Muscle of leg (tissue), 11 donors: ENCODE measurements around the gene UBE2Q2. TPM values are rescaled to one million over a fixed set of nuclear protein-coding genes. Genes with fewer than 3 reads are reported as not detected.
A peak's percentile ranks its signal among the peaks of the same experiment; 100 is the strongest.

ENCODE experiments used
- DNase-seq: peaks from one replicate; pipeline ENCODE4 v3.0.0; 2013
- H3K27ac ChIP-seq: one replicate; pipeline ENCODE4 v1.5.1; 2013; ENCODE audit warnings: mild to moderate bottlenecking, low read length, control low read depth
- H3K27me3 ChIP-seq: one replicate; pipeline ENCODE4 v1.6.1; 2013; ENCODE audit warnings: low read length; ENCODE audit not compliant: control insufficient read depth, insufficient read depth
- H3K36me3 ChIP-seq: one replicate; pipeline ENCODE4 v1.6.1; 2013; ENCODE audit warnings: low read length; ENCODE audit not compliant: control insufficient read depth, insufficient read depth
- H3K4me1 ChIP-seq: one replicate; pipeline ENCODE4 v1.6.1; 2013; ENCODE audit warnings: low read length; ENCODE audit not compliant: control insufficient read depth, insufficient read depth
- H3K4me3 ChIP-seq: one replicate; pipeline ENCODE4 v1.5.1; 2013; ENCODE audit warnings: low read length, control low read depth
- H3K9me3 ChIP-seq: replicated peaks from 2 replicates; pipeline ENCODE4 v1.6.1; 2013; ENCODE audit warnings: low read depth, low read length; ENCODE audit not compliant: control insufficient read depth
- WGBS: methylation state at CpG from one replicate; pipeline ENCODE4 v1.1.5; 2013; ENCODE audit warnings: missing lambda C conversion rate; ENCODE audit not compliant: insufficient coverage; 5-methylcytosine and 5-hydroxymethylcytosine counted together
- polyA plus RNA-seq, 8 donors: library from polyadenylated mRNA; unstranded; fragments of 120-200 nt; gene quantifications; one replicate each; pipeline versions ENCODE4 v1.2.1 to v1.2.3, GENCODE V29; 2013; ENCODE audit warnings: inconsistent platforms in 1 of 8, low replicate concordance in 1 of 8; ENCODE audit not compliant: insufficient read length in 8 of 8, insufficient read depth in 1 of 8
- total RNA-seq: library from RNA; stranded (reverse); fragments of 120-200 nt; gene quantifications from one replicate; pipeline ENCODE4 v1.2.4, GENCODE V29; 2013

Gene UBE2Q2
- total and polyA plus RNA-seq, 9 donors: 40.9 to 55.7 (median 45.8) TPM

DNA sequence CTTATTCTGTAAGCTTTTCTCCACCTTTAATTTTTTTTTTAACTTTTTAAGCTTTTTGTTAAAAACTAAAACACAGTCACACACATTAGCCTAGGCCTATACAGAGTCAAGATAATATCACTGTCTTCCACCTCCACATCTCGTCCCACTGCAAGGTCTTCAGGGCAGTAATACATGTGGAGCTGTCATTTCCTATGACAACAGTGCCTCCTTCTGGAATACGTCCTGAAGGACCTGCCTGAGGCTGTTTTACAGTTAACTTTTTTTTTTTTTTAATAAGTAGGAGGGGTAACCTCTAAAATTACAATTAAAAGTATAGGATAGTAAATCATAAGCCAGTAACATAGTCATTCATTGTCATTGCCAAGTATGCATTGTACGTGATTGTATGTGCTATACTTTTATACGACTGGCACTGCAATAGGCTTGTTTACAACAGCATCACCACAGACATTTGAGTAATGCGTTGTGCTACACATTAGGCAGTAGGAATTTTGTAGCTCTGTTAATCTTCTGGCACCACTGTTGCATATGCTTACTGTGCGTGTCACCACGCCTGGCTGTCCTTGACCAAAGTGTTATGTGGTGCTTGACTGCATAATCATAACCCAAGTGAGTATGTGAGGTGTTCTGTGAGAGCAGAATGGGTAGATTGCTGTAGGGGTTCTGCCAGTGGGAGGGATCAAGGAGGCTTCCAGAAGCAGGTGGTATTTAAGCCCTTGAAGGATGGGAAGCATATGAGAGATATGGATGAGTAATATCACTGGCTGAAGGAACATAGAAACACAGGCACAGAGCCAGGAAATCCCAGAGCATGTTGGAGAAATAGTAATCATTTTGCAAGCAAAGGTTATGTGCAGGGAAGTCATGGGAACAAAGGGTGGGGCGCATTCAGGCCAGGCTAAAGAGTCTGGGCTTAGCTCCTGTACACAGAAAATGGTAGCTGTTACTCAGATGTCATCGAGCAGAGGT, 78.8 kb downstream of the UBE2Q2 start:
- H3K27ac ChIP-seq: no peak overlapping the region
- H3K27me3 ChIP-seq: no peaks in the 10 kb centered on the region
- H3K4me1 ChIP-seq: peaks cover 6% of the 10 kb centered on the region
- peaks cover 17% of the 10 kb centered on the region for H3K36me3 ChIP-seq
- H3K9me3 ChIP-seq: no peaks in the 10 kb centered on the region
- DNase-seq: peak; percentile 53
- 83% methylated on average over 8 of the region's 9 CpGs for WGBS
- H3K4me3 ChIP-seq: no peak overlapping the region

GRCh38 chr15:75923756-75924155, 80.5 kb downstream of the UBE2Q2 start:
- Histone ChIP-seq H3K4me1 (peaks cover 6% of the 10 kb centered on the region), H3K4me3 (no peak overlapping the region), H3K36me3 (peaks cover 15% of the 10 kb centered on the region), H3K27me3 (no peaks in the 10 kb centered on the region), H3K27ac (no peak overlapping the region), H3K9me3 (no peaks in the 10 kb centered on the region)
- 96% methylated on average over 4 of the region's 4 CpGs for WGBS
- no peak for DNase-seq

- Histone ChIP-seq H3K27me3 (no peaks in the 10 kb centered on the region), H3K4me3 (no peak overlapping the region), H3K27ac (no peak overlapping the region), H3K36me3 (peaks cover 14% of the 10 kb centered on the region), H3K9me3 (no peaks in the 10 kb centered on the region), H3K4me1 (peaks cover 6% of the 10 kb centered on the region)
- no peak for DNase-seq
- WGBS: no CpG with 5 or more reads among the region's 1 CpG
Observed at GRCh38 chr15:75924576-75924975, 81.3 kb downstream of the UBE2Q2 start.

GRCh38 chr15:75925440-75925839, 82.2 kb downstream of the UBE2Q2 start:
- H3K4me1 ChIP-seq: peaks cover 6% of the 10 kb centered on the region
- no peak for DNase-seq
- WGBS: 71% methylated on average over 1 of the region's 2 CpGs
- H3K36me3 ChIP-seq: peaks cover 8% of the 10 kb centered on the region
- H3K27me3 ChIP-seq: no peaks in the 10 kb centered on the region
- H3K9me3 ChIP-seq: no peaks in the 10 kb centered on the region
- no peak overlapping the region for H3K27ac ChIP-seq
- H3K4me3 ChIP-seq: no peak overlapping the region

DNA sequence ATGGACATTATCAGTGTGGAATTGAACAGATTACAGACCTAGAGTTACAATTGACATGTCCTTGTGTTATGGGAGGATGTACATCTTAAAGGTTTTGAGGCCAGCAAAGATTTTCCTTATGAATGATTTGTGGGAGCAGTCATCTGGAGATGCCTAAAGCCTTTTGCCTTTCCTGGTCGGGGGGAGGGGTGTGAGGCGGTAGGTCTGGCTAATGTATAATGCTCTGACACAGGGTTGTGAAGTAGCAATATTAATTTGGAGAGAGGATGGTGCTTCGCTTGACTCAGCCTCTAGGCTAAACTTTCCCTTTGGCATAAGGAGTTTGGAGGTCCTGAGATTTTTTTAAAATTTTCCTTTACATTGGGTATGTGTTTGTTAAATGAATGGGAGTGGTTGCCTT, 83.7 kb downstream of the UBE2Q2 start:
- WGBS: 61% methylated on average over 3 of the region's 3 CpGs
- Histone ChIP-seq H3K4me1 (peaks cover 6% of the 10 kb centered on the region), H3K27ac (no peak overlapping the region), H3K27me3 (no peaks in the 10 kb centered on the region), H3K4me3 (no peak overlapping the region), H3K9me3 (no peaks in the 10 kb centered on the region), H3K36me3 (peaks cover 12% of the 10 kb centered on the region)
- no peak for DNase-seq

DNA sequence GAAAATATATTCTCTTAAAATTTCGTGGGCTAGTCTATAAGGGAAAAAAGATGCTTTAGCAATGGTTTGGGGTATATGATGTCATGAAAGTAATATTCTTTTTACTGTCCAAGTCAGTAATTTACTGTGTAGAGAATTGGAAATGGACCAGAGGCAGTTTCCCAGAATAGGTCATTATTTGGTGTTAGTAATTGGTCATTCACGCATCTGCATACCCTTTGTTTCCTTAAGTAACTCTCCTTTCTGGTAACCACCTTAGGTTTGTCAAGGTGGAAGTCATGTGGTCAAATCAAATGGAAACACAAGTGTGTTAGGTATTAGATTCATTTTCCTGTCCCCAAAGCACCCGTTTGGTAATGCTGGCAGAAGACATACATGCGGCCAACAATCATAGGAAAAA, 84.4 kb downstream of the UBE2Q2 start:
- peaks cover 13% of the 10 kb centered on the region for H3K36me3 ChIP-seq
- H3K27me3 ChIP-seq: no peaks in the 10 kb centered on the region
- no peaks in the 10 kb centered on the region for H3K9me3 ChIP-seq
- DNase-seq: no peak
- H3K27ac ChIP-seq: no peak overlapping the region
- H3K4me3 ChIP-seq: no peak overlapping the region
- 100% methylated on average over 1 of the region's 4 CpGs for WGBS
- H3K4me1 ChIP-seq: peaks cover 3% of the 10 kb centered on the region

GRCh38 chr15:75928680-75929608, 85.7 kb downstream of the UBE2Q2 start:
- WGBS: 100% methylated on average over 1 of the region's 9 CpGs
- peaks cover 14% of the 10 kb centered on the region for H3K36me3 ChIP-seq
- no peak overlapping the region for H3K4me3 ChIP-seq
- DNase-seq: peak; percentile 17
- no peaks in the 10 kb centered on the region for H3K27me3 ChIP-seq
- H3K9me3 ChIP-seq: no peaks in the 10 kb centered on the region
- no peak overlapping the region for H3K27ac ChIP-seq
- no peaks in the 10 kb centered on the region for H3K4me1 ChIP-seq

DNA sequence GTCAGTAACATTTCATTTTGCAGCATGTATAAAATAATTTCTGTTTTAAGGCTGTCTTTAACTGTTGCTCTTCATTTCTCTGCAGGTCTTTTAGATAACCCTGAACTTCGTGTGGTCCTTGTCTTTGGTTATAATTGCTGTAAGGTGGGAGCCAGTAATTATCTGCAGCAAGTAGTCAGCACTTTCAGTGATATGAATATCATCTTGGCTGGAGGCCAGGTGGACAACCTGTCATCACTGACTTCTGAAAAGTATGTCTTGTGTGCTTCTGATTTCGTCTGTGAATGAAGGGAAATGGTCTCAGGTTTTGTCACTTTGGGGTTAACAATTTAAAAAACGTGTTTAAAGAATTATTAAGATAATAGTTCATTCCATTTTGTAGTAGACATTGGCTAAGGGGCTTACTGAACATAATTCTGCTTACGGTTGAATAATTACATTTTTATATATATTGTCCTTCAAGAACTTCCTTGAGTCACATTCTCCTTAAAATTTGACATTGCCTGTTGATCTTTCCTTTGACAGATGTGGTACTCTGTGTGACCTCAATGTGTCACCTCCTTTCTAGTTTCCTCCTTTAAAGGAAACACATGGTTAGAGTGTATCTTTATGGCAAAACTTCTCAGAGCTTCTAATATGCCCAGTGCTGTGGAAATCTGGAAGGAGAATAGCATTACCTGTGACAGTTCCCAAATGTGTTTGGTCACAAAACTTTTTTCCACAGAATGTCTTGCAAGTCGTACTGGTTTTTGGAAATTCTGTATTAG, 86.7 kb downstream of the UBE2Q2 start:
- Histone ChIP-seq H3K36me3 (peaks cover 9% of the 10 kb centered on the region), H3K9me3 (no peaks in the 10 kb centered on the region), H3K4me3 (no peak overlapping the region), H3K27ac (no peak overlapping the region), H3K27me3 (no peaks in the 10 kb centered on the region), H3K4me1 (no peaks in the 10 kb centered on the region)
- DNase-seq: peak; percentile 16
- 60% methylated on average over 1 of the region's 5 CpGs for WGBS

GRCh38 chr15:75930866-75931265, 87.6 kb downstream of the UBE2Q2 start:
- no CpG with 5 or more reads among the region's 2 CpGs for WGBS
- H3K4me1 ChIP-seq: no peaks in the 10 kb centered on the region
- H3K36me3 ChIP-seq: peaks cover 11% of the 10 kb centered on the region

More at GRCh38 chr15:75930866-75931265, 87.6 kb downstream of the UBE2Q2 start:
- H3K27ac ChIP-seq: no peak overlapping the region
- H3K27me3 ChIP-seq: no peaks in the 10 kb centered on the region
- no peak overlapping the region for H3K4me3 ChIP-seq
- H3K9me3 ChIP-seq: no peaks in the 10 kb centered on the region
- no peak for DNase-seq
